NOMO-1 (cell line): Measurements from ENCODE around the gene F11R.
"Not testable (repeated sequence)": the region's sequence is repeated elsewhere in the genome, so short reads cannot be mapped to it uniquely, and the experiment has no call there.

ENCODE experiments used
- DNase-seq, 2 experiments: peaks; one replicate each; lab custom pipeline; 2025; ENCODE audit not compliant: unreplicated experiment in 2 of 2; lab: John Stamatoyannopoulos, UW

The F11R gene

GRCh38 chr1:161020509-161021164 is at the start of gene F11R:
F11R (minus strand) TSS chr1:161021152; CDS start chr1:161021073, 79 bp downstream.
- DNase-seq: peak; percentile 70 to 71

GRCh38 chr1:161069731-161070270 is 48.8 kb upstream of the F11R start, which contains the start of gene ARHGAP30:
ARHGAP30 (minus strand) TSS chr1:161069891; CDS start chr1:161069624, 267 bp downstream.
- peak; percentile 93 to 95 for DNase-seq

DNA sequence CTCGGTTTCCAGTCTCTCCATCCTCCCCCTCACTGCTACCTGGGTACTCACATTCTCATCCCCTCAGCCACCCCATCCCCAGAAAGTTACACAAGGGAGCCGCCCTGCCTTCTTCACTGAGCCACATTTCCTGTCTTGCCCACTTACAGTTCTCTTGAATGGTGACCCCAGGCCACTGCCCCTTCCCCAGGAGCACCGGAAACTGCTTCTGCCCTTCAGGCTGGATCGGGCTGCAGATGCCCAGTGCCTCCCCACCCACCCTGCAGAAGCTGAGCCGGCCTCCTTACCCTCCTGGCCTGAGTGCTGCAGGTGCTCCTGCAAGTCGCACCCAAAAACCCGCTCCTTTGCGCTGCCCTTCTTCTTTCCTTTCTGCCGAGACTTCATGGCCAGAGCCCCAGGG is 48.3 kb upstream of the F11R start:
- peak in 1 of 2 experiments; percentile 14 for DNase-seq

DNA sequence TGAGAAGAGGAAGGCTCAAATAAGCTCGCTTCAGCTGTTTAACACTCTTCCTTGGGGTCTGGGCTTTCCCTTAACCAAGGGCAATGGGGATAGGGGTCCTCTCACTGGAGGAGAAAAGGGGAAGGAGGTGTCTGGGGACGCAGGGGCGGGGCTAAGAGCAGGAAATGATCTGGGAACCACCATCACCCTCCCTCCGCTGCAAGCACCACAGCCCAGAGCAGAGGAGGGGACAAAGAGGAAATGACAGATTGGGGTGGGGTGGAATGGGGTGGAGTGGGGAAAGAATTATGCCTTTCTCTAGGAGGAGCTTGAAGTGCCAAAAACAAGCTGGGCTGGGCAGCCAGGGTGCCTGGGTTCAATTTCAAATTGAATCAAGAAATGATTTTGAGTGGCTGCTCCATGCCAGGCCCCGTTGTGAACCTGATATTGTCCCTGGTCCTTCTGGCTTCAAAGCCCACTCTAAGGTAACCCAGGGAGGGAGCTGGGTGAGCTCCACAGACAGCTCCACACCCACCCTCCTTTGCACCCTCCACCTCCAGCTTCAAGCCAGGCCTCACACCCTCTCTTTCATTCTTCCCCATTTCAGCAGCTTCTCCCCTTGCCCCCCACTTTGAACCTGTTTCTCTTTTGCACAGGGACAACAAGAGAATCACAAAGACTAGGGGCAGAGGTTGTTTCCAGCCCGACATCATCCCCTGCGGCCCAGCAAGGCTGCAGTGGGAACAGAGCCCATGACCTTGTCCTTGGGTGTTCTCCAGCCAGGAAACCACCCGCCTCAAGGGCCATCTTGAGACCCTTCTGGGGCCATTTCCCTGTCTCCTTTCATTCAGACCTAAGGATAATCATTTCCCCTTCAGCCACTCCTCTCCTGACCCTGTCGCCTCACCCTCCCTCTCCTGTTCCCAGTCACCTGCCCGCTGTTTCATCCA is 47.6 kb upstream of the F11R start:
- DNase-seq: peak; percentile 92 to 96

DNA sequence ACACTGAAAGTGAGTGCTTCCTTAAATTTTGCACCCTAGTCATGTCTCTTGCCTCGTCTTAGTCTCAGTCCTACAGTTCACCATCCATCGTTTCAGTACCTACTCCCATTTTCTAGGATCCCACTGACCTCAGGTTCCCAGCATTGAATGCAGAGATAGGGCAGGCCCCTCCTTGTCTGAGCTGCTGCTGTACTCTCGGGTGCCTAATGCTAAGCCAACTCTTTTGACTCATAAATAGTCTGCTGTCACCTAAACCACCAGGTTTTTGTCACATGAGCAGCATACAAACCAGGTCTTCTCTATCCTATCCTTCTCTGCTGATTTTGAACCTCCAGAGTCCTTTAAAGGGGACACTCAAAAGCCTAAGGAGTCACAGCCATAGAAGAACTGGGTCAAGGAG is 45.7 kb upstream of the F11R start:
- DNase-seq: no peak

DNA sequence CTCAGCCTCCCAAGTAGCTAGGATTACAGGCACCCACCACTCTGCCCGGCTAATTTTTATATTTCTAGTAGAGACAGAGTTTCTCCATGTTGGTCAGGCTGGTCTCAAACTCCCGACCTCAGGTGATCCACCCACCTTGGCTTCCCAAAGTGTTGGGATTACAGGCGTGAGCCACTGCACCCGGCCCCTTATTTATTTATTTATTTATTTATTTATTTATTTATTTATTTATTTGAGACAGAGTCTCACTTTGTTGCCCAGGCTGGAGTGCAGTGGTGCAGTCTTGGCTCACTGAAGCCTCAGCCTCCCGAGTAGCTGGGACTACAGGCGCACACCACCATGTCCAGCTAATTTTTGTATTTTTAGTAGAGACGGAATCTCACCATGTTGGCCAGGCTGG is 44.7 kb upstream of the F11R start:
- DNase-seq: not testable (repeated sequence)

GRCh38 chr1:161063936-161064335 is 43.0 kb upstream of the F11R start:
- DNase-seq: not testable (repeated sequence)

GRCh38 chr1:161061419-161061818 is 40.5 kb upstream of the F11R start:
- DNase-seq: no peak

DNA sequence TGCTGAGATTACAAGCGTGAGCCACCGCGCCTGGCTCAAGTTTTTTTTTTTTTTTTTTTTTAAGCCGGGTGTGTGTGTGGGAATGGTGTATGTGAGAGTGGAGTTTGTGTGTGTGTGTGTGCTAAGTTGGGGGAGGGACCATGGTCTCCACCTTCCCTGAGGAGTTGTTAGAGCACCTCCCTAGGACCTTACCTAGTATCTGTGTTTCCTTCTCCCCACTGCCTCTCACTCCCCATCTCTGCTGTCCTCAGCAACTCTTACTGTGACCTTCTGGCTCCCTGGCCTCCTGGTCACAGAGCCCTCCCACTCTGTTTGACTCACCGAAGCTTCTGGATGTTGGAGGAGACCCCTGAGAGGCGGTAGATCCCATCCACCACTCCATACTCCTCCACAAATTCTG is 38.3 kb upstream of the F11R start:
- no peak for DNase-seq

DNA sequence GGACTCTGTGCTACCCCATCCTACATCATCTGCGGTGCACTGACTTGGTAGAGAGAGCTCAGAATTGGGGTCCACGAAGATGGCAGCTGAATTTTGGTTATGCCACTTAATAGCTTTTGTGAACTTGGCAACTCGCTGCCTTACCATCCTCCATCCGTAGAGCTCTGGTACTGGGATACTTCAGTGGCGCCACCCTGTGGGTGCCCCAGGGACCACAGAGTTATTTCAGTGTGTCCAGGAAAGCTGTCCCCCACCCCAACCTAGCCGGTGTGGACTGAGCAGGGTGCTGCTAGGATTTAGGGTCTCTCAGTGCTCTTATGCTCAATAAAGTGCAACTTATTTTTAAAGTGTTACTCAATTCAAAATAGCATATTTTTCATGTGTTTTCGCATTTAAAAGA is 33.9 kb upstream of the F11R start:
- DNase-seq: no peak

- no peak for DNase-seq
Observed at GRCh38 chr1:161054232-161054631, 33.3 kb upstream of the F11R start.

GRCh38 chr1:161052899-161053298 is 31.9 kb upstream of the F11R start:
- DNase-seq: no peak

DNA sequence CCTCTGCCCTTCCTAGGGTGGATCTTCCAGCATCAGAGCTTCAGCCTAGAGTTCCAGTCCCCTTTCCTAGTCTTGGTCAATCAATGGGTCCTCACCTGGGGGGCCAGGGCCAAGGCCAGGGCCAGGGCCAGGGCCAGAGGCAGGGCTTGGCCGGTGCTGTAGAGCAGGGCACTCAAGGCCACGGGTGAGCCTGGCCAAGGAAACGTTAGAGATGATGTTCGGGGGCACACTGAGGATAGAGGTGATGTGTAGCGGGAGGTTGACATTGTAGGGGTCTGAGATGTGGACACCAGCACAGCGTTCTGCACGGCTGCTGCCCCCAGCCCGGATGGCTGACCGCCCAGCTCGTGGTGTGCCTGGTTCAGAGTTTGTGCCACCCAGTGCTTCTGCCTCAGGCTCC is 30.3 kb upstream of the F11R start:
- DNase-seq: no peak

- DNase-seq: no peak
Observed at GRCh38 chr1:161048949-161049722, 28.2 kb upstream of the F11R start.

DNA sequence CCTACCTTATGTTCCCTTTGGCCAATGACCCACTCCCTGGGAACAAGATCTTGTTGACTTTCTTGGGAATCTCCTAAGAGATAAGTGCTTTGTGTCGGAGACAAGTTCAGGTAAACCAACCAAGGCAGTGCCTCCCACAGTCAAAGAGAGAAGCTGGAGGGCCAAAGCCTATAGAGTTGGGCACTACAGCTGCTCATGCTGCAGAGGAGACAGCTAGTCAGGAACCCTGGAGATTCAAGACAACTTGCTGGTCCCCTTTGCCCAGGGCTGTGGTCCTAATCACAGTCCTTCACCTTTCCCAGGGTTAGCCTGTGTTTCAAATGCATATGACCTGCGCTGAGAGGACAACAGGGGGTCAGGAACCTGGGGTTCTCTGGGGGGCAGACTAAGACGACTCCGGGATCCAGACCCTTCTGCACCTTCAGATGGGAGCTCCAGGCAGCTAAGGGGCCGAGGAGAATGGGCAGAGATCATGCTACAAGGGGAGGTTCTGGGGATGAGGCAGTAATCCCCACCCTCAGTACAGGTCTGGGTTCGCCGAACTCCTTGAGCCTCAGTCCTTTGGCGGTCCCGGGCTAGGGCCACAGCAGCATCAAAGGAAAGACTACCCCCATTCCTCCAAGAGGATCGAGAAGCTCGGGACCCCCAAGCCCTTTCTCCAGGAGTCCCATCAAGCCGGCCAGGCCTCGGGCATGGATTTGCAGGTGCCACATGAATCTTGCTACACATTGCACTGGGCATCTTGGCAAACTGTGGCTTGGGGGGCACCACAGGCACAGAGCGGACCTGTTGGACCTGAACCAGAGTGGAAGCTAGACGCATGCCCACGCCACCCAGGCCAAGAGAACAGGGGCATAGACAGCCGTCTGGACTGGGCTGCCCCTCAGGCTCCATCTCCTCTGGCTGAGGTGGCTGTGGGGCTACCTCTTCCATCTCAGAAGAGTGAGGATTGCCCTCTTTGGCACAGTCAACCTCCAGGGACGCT is 26.8 kb upstream of the F11R start:
- DNase-seq: no peak

GRCh38 chr1:161046605-161047228 is 25.8 kb upstream of the F11R start:
- DNase-seq: peak; percentile 76 to 95

DNA sequence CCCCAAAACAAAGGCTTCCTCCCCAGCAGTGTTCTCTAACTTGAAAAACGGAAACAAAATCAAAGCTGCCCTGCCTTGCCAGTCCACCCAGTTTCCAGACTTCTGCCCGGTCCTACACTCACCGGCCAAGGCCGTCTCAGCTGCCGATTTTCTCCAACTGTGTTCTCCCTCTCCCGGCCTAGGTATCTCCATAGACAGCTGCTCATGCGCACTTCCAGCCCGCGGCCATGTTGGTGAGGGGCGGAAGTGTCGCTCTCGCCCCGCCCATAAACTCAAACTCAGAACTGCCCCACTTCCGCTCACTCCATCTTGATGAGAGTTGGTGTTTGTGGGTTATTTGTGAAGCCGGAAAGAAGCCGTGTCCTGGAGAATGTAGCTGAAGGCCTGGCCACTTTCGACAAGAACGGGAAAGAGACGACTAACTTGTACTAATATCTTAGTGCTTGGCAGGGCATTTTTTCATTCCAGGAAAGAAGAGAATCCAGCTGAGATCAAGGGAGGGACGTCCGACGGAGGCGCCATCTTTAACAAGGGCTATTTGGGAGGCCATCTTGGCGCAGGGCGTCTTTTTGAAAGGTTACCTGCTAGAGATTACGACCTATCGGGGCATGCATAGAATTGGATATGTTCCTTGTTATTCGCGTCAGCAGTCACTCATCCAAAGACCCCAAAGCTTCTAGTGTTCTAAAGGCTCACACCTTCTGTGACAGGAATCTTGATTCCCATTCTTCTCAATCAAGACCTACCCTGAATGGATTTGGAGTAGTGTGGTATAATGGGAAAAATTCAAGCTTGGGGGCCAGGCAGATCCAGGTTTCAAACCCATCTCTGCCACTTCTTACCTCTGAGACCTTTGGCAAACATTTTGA is 25.0 kb upstream of the F11R start, which contains the start of gene USF1:
Gene USF1 (minus strand): TSS at position 242 of the 869 bp plus-strand sequence. CDS start 2,702 bp downstream, outside the sequence.
- DNase-seq: peak; percentile 90 to 92
